IMR-90 (cell line): Measurements from ENCODE around the gene OFD1. TPM values are rescaled to one million over a fixed set of nuclear protein-coding genes. Genes with fewer than 3 reads are reported as not detected.

Experiments used
- ATAC-seq: fragments of 200-7000 bp; cut with Tn5 transposase; 2 replicates; pipeline ENCODE4 v1.9.1; 2020; ENCODE audit warnings: low read depth, mild to moderate bottlenecking, moderate library complexity
- BruUV-seq: library from RNA; stranded (reverse); fragments of 400-500 nt; replicated peaks from 2 replicates; lab custom pipeline; 2021; lab: Mats Ljungman, UMichigan
- CTCF ChIA-PET: fragments of 300-600 bp; formaldehyde crosslinking; extraction: SDS; loops from one replicate; lab custom pipeline; 2021; ENCODE audit warnings: antibody characterized with exemption; lab: Yijun Ruan, JAX
- POLR2A ChIA-PET: fragments of 300-600 bp; sonication (Branson Sonifier 250); formaldehyde crosslinking; loops from one replicate; lab custom pipeline; 2022; ENCODE audit warnings: antibody characterized with exemption; ENCODE audit not compliant: unreplicated experiment; lab: Charles Lee
- DNase-seq: peaks from one replicate; pipeline ENCODE4 v3.0.0; 2013
- H2AFZ ChIP-seq: replicated peaks from 2 replicates; pipeline ENCODE3; 2013; ENCODE audit warnings: low read length, mild to moderate bottlenecking; ENCODE audit not compliant: poor library complexity
- H2AK5ac ChIP-seq: 2 replicates; pipeline ENCODE4 v1.6.1; 2013; ENCODE audit warnings: low read depth, low read length, inconsistent platforms
- H2AK9ac ChIP-seq: replicated peaks from 2 replicates; pipeline ENCODE3; 2013; ENCODE audit warnings: mild to moderate bottlenecking, low read depth, low read length, moderate library complexity; ENCODE audit not compliant: poor library complexity
- H2BK120ac ChIP-seq: 2 replicates; pipeline ENCODE4 v1.6.1; 2013; ENCODE audit warnings: low read depth, low read length, inconsistent platforms
- H2BK15ac ChIP-seq: 3 replicates; pipeline ENCODE4 v1.6.1; 2013; ENCODE audit warnings: low read depth, low read length, inconsistent platforms
- H2BK20ac ChIP-seq: 2 replicates; pipeline ENCODE4 v1.6.1; 2013; ENCODE audit warnings: low read depth, mild to moderate bottlenecking, inconsistent platforms, low read length, moderate library complexity
- H2BK5ac ChIP-seq: 2 replicates; pipeline ENCODE4 v1.6.1; 2013; ENCODE audit warnings: mild to moderate bottlenecking, low read depth, low read length, inconsistent platforms; ENCODE audit not compliant: poor library complexity, severe bottlenecking
- H3K14ac ChIP-seq: replicated peaks from 2 replicates; pipeline ENCODE4 v1.6.1; 2013; ENCODE audit warnings: low read depth, low read length, inconsistent platforms
- H3K18ac ChIP-seq: 2 replicates; pipeline ENCODE4 v1.6.1; 2013; ENCODE audit warnings: low read depth, low read length, control low read depth
- H3K23ac ChIP-seq: 2 replicates; pipeline ENCODE4 v1.6.1; 2013; ENCODE audit warnings: low read depth, low read length, inconsistent platforms
- H3K27ac ChIP-seq: 2 replicates; pipeline ENCODE4 v1.5.1; 2013; ENCODE audit warnings: mild to moderate bottlenecking, control low read depth, low read length; ENCODE audit not compliant: insufficient read depth
- H3K27me3 ChIP-seq: 2 replicates; pipeline ENCODE4 v1.6.1; 2013; ENCODE audit warnings: low read length; ENCODE audit not compliant: control insufficient read depth, insufficient read depth
- H3K36me3 ChIP-seq: 2 replicates; pipeline ENCODE4 v1.6.1; 2013; ENCODE audit warnings: low read length, mixed read lengths; ENCODE audit not compliant: control insufficient read depth, insufficient read depth
- H3K4ac ChIP-seq: 2 replicates; pipeline ENCODE4 v1.6.1; 2013; ENCODE audit warnings: low read depth, low read length, inconsistent platforms
- H3K4me1 ChIP-seq: 2 replicates; pipeline ENCODE4 v1.6.1; 2013; ENCODE audit warnings: low read length, mixed read lengths; ENCODE audit not compliant: control insufficient read depth, insufficient read depth
- H3K4me2 ChIP-seq: 2 replicates; pipeline ENCODE4 v1.6.1; 2013; ENCODE audit warnings: low read depth, mild to moderate bottlenecking, control low read depth, low read length, moderate library complexity
- H3K4me3 ChIP-seq: 2 replicates; pipeline ENCODE4 v1.5.1; 2013; ENCODE audit warnings: low read depth, mild to moderate bottlenecking, control low read depth, low read length, moderate library complexity; ENCODE audit not compliant: insufficient read depth
- H3K56ac ChIP-seq: 2 replicates; pipeline ENCODE4 v1.6.1; 2013; ENCODE audit warnings: low read length, inconsistent platforms; ENCODE audit not compliant: insufficient read depth; ENCODE audit errors: extremely low read depth
- H3K79me1 ChIP-seq, 2 experiments: 2 replicates each; pipeline ENCODE4 v1.6.1; 2013; ENCODE audit warnings: low read length in 2 of 2, inconsistent platforms in 1 of 2, low read depth in 1 of 2
- H3K9ac ChIP-seq: 2 replicates; pipeline ENCODE4 v1.6.1; 2013; ENCODE audit warnings: low read depth, low read length, control low read depth
- H3K9me1 ChIP-seq: 2 replicates; pipeline ENCODE4 v1.6.1; 2013; ENCODE audit warnings: low read length, inconsistent platforms; ENCODE audit not compliant: insufficient read depth
- H3K9me3 ChIP-seq: 2 replicates; pipeline ENCODE4 v1.6.1; 2013; ENCODE audit warnings: low read length; ENCODE audit not compliant: control insufficient read depth, insufficient read depth
- H4K20me1 ChIP-seq: 2 replicates; pipeline ENCODE4 v1.6.1; 2013; ENCODE audit warnings: low read length, inconsistent platforms; ENCODE audit not compliant: insufficient read depth
- H4K5ac ChIP-seq: 2 replicates; pipeline ENCODE4 v1.6.1; 2013; ENCODE audit warnings: mild to moderate bottlenecking, low read depth, low read length, control low read depth
- H4K8ac ChIP-seq, 2 experiments: 2 replicates each; pipeline ENCODE4 v1.6.1; 2013; ENCODE audit warnings: low read depth in 2 of 2, low read length in 2 of 2, control low read depth in 1 of 2, inconsistent platforms in 1 of 2
- H4K91ac ChIP-seq: 2 replicates; pipeline ENCODE4 v1.6.1; 2013; ENCODE audit warnings: low read depth, low read length, inconsistent platforms; ENCODE audit not compliant: insufficient read depth
- CEBPB ChIP-seq: IDR thresholded peaks from 2 replicates; pipeline ENCODE4 v1.6.1; 2012; ENCODE audit warnings: low read depth, low read length, improper control_type of control experiment
- RFX5 ChIP-seq: IDR thresholded peaks from 2 replicates; pipeline ENCODE4 v1.8.0; 2012; ENCODE audit warnings: low read depth, mild to moderate bottlenecking, low read length, moderate library complexity
- WGBS, 2 experiments: methylation state at CpG; one replicate each; pipeline versions ENCODE4 v1.1.5 to v1.1.7; 2013; ENCODE audit warnings: missing lambda C conversion rate in 2 of 2; ENCODE audit not compliant: insufficient read length in 1 of 2; ENCODE audit errors: extremely low coverage in 2 of 2; 5-methylcytosine and 5-hydroxymethylcytosine counted together
- dilution Hi-C: fragments of 300-500 bp; cut with HindIII; formaldehyde crosslinking; loops from one replicate; pipeline ENCODE4 v1.14.3; 2018; ENCODE audit warnings: low sequenced_read_pairs; ENCODE audit not compliant: unreplicated experiment
- in situ Hi-C: fragments of 300-500 bp; cut with MboI; formaldehyde crosslinking; loops from 3 replicates; pipeline ENCODE4 v1.14.3; 2019; ENCODE audit warnings: low sequenced_read_pairs, inconsistent platforms, mixed read lengths
- intact Hi-C: fragments of 100-400 bp; cut with micrococcal nuclease; formaldehyde crosslinking; loops from 2 replicates; pipeline ENCODE4 v1.10.0; 2022
- polyA plus RNA-seq, 3 experiments: library from polyadenylated mRNA; depleted of rRNA; stranded (reverse); fragments of >200 nt; gene quantifications; 2 replicates each; pipeline ENCODE4 v1.2.3, GENCODE V29; 2012; ENCODE audit warnings: low replicate concordance in 1 of 3
- total RNA-seq: library from RNA; depleted of rRNA; stranded (reverse); fragments of >200 nt; gene quantifications from 2 replicates; pipeline ENCODE4 v1.2.3, GENCODE V29; 2012

Gene OFD1
- total and polyA plus RNA-seq, 2 of the 4 experiments (the other 2 are of a cell fraction) = 8.4 to 8.6 TPM

GRCh38 chrX:13759152-13759718, 24.7 kb downstream of the OFD1 start:
- Histone ChIP-seq H2BK20ac (no peak overlapping the region), H2BK5ac (no peak overlapping the region), H2BK15ac (no peak overlapping the region), H3K9me1 (no peaks in the 10 kb centered on the region), H3K27ac (no peak overlapping the region), H4K5ac (no peak overlapping the region), H3K18ac (no peak overlapping the region), H3K4me3 (no peak overlapping the region), H4K20me1 (no peaks in the 10 kb centered on the region), H4K91ac (no peak overlapping the region), H3K9me3 (no peaks in the 10 kb centered on the region), H3K36me3 (peaks cover 17% of the 10 kb centered on the region), H4K8ac (no peak overlapping the region), H3K14ac (no peak overlapping the region), H3K9ac (no peak overlapping the region), H3K23ac (no peak overlapping the region), H3K27me3 (no peaks in the 10 kb centered on the region), H3K79me1 (no peaks in the 10 kb centered on the region), H3K4me2 (no peak overlapping the region), H2BK120ac (no peak overlapping the region), H2AFZ (no peak overlapping the region), H3K56ac (no peak overlapping the region), H3K4me1 (no peaks in the 10 kb centered on the region), H2AK5ac (no peak overlapping the region), H2AK9ac (no peak overlapping the region), H3K4ac (no peak overlapping the region)
- dilution Hi-C loops (no loop called here), in situ Hi-C loops (no loop called here), intact Hi-C loops (no loop called here)
- WGBS, 2 experiments = no CpG with 5 or more reads among the region's 8 CpGs
- ChIA-PET POLR2A (no interaction called here), CTCF (interaction anchor here (0.8 kb wide), 1 partner anchor 12 kb away, joined by 4 read pairs; no protein-coding TSS in a partner anchor)
- DNase-seq (no peak), ATAC-seq (no peak)
- TF ChIP-seq RFX5 (no peak), CEBPB (peak; percentile 90)
- BruUV-seq = no TSS peak
